ENCODE results near the gene CLDN2.

The CLDN2 gene

GRCh38 chrX:106935175-106935574 is 15.0 kb downstream of the CLDN2 start:
- no peaks in the 10 kb centered on the region for H4K20me1 ChIP-seq (ENCODE audit: insufficient read depth)
- no peaks in the 10 kb centered on the region for H3K79me2 ChIP-seq (ENCODE audit: insufficient read depth, low read depth)
- no peak overlapping the region for H3K4me2 ChIP-seq
- H3K36me3 ChIP-seq (ENCODE audit: insufficient read depth): no peaks in the 10 kb centered on the region
- no peaks in the 10 kb centered on the region for H3K4me1 ChIP-seq (ENCODE audit: low read depth, poor library complexity, severe bottlenecking)
- H3K9ac ChIP-seq: no peak overlapping the region
- no peak overlapping the region for H2AFZ ChIP-seq (ENCODE audit: low read depth)
- TF ChIP-seq, protein P1, sequence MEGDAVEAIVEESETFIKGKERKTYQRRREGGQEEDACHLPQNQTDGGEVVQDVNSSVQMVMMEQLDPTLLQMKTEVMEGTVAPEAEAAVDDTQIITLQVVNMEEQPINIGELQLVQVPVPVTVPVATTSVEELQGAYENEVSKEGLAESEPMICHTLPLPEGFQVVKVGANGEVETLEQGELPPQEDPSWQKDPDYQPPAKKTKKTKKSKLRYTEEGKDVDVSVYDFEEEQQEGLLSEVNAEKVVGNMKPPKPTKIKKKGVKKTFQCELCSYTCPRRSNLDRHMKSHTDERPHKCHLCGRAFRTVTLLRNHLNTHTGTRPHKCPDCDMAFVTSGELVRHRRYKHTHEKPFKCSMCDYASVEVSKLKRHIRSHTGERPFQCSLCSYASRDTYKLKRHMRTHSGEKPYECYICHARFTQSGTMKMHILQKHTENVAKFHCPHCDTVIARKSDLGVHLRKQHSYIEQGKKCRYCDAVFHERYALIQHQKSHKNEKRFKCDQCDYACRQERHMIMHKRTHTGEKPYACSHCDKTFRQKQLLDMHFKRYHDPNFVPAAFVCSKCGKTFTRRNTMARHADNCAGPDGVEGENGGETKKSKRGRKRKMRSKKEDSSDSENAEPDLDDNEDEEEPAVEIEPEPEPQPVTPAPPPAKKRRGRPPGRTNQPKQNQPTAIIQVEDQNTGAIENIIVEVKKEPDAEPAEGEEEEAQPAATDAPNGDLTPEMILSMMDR (conservative IDR thresholded peaks at IDR 0.05; ENCODE audit: low read depth, low read length): no peak
- H3K4me3 ChIP-seq (IDR thresholded peaks at IDR 0.05; ENCODE audit: insufficient read depth, low read depth, low read length): no peak overlapping the region
- H3K27ac ChIP-seq: no peak overlapping the region
- no peaks in the 10 kb centered on the region for H3K27me3 ChIP-seq (ENCODE audit: insufficient read depth, low read depth)

GRCh38 chrX:106936246-106936645 is 16.0 kb downstream of the CLDN2 start:
- Histone ChIP-seq H3K79me2 (ENCODE audit: insufficient read depth, low read depth) (no peaks in the 10 kb centered on the region), H4K20me1 (ENCODE audit: insufficient read depth) (no peaks in the 10 kb centered on the region), H3K4me1 (ENCODE audit: low read depth, poor library complexity, severe bottlenecking) (no peaks in the 10 kb centered on the region), H3K27me3 (ENCODE audit: insufficient read depth, low read depth) (no peaks in the 10 kb centered on the region), H3K27ac (no peak overlapping the region), H3K4me3 (IDR thresholded peaks at IDR 0.05; ENCODE audit: insufficient read depth, low read depth, low read length) (no peak overlapping the region), H3K4me2 (no peak overlapping the region), H2AFZ (ENCODE audit: low read depth) (no peak overlapping the region), H3K36me3 (ENCODE audit: insufficient read depth) (no peaks in the 10 kb centered on the region), H3K9ac (no peak overlapping the region)
- TF ChIP-seq, protein P1 (conservative IDR thresholded peaks at IDR 0.05; ENCODE audit: low read depth, low read length): no peak

- H3K27ac ChIP-seq: no peak overlapping the region
- no peaks in the 10 kb centered on the region for H3K36me3 ChIP-seq (ENCODE audit: insufficient read depth)
- no peaks in the 10 kb centered on the region for H3K4me1 ChIP-seq (ENCODE audit: low read depth, poor library complexity, severe bottlenecking)
- H4K20me1 ChIP-seq (ENCODE audit: insufficient read depth): no peaks in the 10 kb centered on the region
- H3K4me3 ChIP-seq (IDR thresholded peaks at IDR 0.05; ENCODE audit: insufficient read depth, low read depth, low read length): no peak overlapping the region
- H3K4me2 ChIP-seq: no peak overlapping the region
- no peaks in the 10 kb centered on the region for H3K79me2 ChIP-seq (ENCODE audit: insufficient read depth, low read depth)
- no peak overlapping the region for H3K9ac ChIP-seq
- no peaks in the 10 kb centered on the region for H3K27me3 ChIP-seq (ENCODE audit: insufficient read depth, low read depth)
- TF ChIP-seq, protein P1 (conservative IDR thresholded peaks at IDR 0.05; ENCODE audit: low read depth, low read length): no peak
- H2AFZ ChIP-seq (ENCODE audit: low read depth): no peak overlapping the region
Measured at GRCh38 chrX:106939566-106939965, 19.4 kb downstream of the CLDN2 start.

DNA sequence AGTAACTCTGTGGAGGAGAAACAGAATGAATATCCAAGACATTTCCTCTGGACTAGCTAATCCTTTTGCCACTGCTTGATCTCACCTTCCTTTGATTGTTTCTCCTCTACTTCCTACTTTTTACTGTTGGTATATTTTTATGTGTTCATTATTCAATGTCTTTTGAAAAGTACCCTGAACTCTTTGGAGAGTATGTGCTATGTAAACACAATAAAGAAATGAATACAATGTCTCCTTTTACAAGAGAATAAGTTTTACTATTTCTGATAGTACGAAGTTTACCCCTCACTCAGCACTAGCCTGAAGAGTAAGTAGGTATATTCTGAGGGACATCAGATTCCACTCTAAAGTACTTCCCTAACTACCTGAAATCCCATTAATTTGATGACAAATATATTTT is 19.9 kb downstream of the CLDN2 start:
- TF ChIP-seq, protein P1 (conservative IDR thresholded peaks at IDR 0.05; ENCODE audit: low read depth, low read length): no peak
- Histone ChIP-seq H3K36me3 (ENCODE audit: insufficient read depth) (no peaks in the 10 kb centered on the region), H3K4me2 (no peak overlapping the region), H3K4me1 (ENCODE audit: low read depth, poor library complexity, severe bottlenecking) (no peaks in the 10 kb centered on the region), H2AFZ (ENCODE audit: low read depth) (no peak overlapping the region), H3K27me3 (ENCODE audit: insufficient read depth, low read depth) (no peaks in the 10 kb centered on the region), H3K9ac (no peak overlapping the region), H4K20me1 (ENCODE audit: insufficient read depth) (no peaks in the 10 kb centered on the region), H3K79me2 (ENCODE audit: insufficient read depth, low read depth) (no peaks in the 10 kb centered on the region), H3K27ac (no peak overlapping the region), H3K4me3 (IDR thresholded peaks at IDR 0.05; ENCODE audit: insufficient read depth, low read depth, low read length) (no peak overlapping the region)

Measured in KMS-11 (cell line).